ENCODE measurements around the gene TBC1D3C.
"Not testable (repeated sequence)": the region's sequence is repeated elsewhere in the genome, so short reads cannot be mapped to it uniquely, and the experiment has no call there.

Gene TBC1D3C

GRCh38 chr17:38068534-38068933 is at the start of gene TBC1D3C:
Gene TBC1D3C, minus strand, starts transcription at chr17:38068634. Its CDS starts 1,568 bp downstream, at chr17:38067066.
- DNase-seq (ENCODE audit: insufficient read length, low spot score); FAIRE-seq: not testable (repeated sequence)

DNA sequence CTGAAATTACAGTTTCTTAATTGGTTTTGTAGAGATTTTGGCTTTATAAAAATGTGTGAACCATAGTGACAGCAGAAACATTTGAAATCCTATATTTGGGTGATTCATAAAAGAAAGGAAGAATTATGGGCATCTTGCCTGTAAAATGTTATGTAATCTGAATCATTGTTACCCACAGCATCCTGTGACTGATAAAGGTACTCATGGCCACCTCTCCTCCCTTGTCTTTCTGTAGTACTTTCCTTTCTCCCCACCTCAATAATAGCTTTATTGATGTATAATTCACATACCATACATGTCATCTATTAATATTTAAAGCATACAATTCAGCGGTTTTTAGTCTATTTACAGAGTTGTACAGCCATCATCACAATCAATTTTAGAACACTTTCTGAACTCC is 30.8 kb upstream of the TBC1D3C start:
- DNase-seq (ENCODE audit: insufficient read length, low spot score); FAIRE-seq: not testable (repeated sequence)

DNA sequence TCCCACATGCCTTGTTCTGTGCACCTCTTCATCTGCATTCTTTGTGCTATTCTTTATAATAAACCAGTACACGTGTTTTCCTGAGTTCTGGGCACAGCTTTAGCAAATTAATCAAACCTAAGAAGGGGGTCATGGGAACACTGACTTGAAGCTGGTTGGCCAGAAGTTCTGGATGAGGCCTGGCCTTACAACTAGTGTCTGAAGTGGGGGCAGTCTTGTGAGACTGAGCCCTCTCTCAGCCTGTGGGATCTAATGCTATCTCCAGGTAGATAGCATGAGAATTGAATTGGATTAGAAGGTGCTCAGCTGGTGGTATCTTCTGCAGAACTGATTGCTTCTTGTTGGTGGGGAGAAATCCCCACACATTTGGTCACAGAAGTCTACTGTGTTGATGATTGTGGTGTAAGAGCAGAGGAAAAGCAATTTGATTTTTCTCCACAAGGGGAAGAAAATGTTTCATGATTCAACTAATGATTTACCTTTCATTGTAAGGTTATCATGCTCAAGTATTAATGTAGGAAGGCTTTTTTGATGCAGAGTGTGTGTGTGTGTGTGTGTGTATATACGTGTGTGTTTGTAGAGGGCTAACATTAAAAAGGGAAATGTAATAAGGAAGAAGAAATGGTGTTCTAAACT is 25.7 kb upstream of the TBC1D3C start:
- not testable (repeated sequence) for DNase-seq (ENCODE audit: insufficient read length, low spot score); FAIRE-seq

GRCh38 chr17:38088120-38088519 is 19.7 kb upstream of the TBC1D3C start:
- not testable (repeated sequence) for DNase-seq (ENCODE audit: insufficient read length, low spot score); FAIRE-seq

DNA sequence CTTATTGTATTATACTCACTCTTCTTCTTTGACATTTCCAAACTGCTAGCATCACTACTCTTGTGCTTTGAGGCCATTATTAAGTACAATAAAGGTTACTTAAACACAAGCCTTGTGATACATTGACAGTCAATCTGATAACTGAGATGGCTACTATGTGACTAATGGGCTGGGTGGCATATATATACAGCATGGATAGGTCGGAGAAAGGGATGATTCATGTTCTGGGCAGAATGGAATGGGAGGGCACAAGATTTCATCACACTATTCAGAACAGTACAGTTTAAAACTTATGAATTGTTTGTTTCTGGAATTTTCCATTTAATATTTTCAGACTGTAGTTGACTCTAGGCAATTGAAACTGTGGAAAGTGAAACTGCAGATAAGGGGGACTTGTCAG is 18.9 kb upstream of the TBC1D3C start:
- not testable (repeated sequence) for DNase-seq (ENCODE audit: insufficient read length, low spot score); FAIRE-seq

All from HTR-8/SVneo (cell line).